SH-SY5Y (cell line): ENCODE results near the gene TFB2M.

ENCODE experiments used
- GATA2 ChIP-seq: IDR thresholded peaks from 2 replicates; pipeline ENCODE4 v1.6.1; 2011; ENCODE audit warnings: mild to moderate bottlenecking, low read depth, low read length
- GATA3 ChIP-seq: IDR thresholded peaks from 2 replicates; pipeline ENCODE4 v1.6.1; 2011; ENCODE audit warnings: low read depth, mild to moderate bottlenecking, low read length, moderate library complexity

Gene TFB2M

GRCh38 chr1:246534114-246534513 lies 31.9 kb downstream of the TFB2M start:
- TF ChIP-seq GATA3: no peak
- no peak for TF ChIP-seq GATA2

- no peak for TF ChIP-seq GATA3
- TF ChIP-seq GATA2: no peak
Observed at GRCh38 chr1:246533371-246533905, 32.6 kb downstream of the TFB2M start.

- no peak for TF ChIP-seq GATA3
- no peak for TF ChIP-seq GATA2
Observed at GRCh38 chr1:246532519-246532918, 33.5 kb downstream of the TFB2M start.

GRCh38 chr1:246530482-246530881 lies 35.6 kb downstream of the TFB2M start:
- TF ChIP-seq GATA3: no peak
- TF ChIP-seq GATA2: no peak

DNA sequence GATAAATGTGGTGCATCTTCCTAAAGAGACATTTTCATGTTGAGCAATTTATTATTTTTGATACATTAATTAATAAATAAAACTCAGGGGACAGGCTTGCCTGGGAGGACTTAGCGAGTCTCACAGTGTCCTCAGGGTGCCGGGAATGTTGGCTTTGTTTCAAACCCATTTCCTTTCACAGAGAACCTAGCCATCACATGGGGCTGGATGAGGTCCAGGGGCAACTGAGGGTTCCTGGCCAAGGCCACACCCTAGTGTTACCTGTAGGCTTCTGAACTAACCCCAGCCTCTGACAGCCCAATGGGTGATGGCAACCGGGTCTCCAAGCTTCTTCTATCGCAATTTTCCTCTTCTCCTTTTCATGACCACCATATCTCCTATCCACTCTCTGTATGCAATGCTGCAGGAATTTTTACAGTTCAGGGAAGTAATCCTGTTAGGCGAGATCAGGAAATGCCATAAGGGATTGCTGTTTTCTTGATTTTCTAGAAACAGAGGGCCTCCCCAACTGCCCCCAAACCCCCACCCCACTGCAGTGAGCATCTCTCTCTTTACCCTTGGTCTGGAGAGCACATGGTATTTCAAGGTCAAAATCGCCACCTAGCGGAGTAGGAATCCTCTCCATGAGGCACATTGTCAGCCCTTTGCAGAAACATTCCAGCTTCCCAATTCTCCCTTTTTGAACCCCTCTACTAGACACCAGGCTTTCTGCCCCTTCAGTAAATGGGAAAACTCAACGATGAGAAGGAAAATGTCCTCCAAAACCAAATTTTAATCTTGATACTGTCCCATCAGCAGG lies 36.9 kb downstream of the TFB2M start:
- TF ChIP-seq GATA2 (no peak), GATA3 (no peak)

DNA sequence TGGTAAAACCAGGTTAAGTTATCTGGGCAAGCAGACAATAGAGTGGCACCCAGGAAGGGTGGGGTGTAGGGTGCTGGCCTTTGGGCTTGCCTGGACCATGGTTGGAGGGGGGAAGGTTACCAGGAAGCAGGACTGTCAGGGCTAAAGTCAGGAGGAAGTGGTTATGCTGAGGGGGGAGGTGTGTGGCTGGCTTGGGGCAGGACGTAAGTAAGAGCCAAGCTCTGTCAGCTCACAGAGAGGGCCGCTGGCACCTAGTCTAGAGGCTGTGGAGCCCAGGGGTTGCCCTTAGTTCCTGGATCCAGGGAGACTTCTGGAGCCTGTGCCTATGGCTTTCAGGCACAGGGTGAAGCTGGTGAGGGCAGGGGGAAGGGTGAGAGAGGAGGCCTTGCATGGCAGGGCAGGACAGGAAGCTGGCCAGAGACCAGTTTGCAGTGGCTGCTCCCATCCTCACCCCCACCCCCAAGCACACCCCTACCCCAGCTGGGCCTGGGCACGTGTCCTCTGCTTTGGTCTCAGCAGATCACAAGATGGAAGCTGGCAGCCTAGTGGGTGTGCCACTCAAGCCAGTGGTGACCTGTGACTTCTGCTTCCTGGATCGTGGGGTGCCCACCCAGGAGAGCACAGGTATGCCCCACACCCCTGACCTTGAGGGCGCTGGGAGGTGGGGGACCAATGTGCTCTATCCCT lies 38.5 kb downstream of the TFB2M start:
- no peak for TF ChIP-seq GATA3
- TF ChIP-seq GATA2: no peak

GRCh38 chr1:246526915-246527314 lies 39.1 kb downstream of the TFB2M start:
- no peak for TF ChIP-seq GATA3

DNA sequence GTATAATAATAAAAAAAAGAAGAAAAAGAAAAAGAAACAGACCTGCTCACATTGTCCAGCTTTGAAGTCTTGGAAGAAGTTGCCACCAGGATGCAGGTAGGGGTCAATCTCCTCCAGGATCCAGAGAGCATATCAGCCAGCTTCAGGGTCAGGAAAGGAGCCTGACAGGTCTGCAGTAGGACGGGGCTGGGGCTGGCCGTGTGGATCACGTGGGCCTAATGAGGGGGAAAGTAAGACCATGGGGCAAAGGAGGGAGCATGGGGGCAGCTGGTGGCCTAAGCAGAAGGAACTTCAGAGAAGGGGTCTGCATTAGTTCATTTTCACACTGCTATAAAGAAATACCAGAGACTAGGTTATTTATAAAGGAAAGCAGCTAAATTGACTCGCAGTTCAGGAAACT lies 39.7 kb downstream of the TFB2M start:
- TF ChIP-seq GATA3 (no peak), GATA2 (no peak)

- TF ChIP-seq GATA3 (no peak), GATA2 (no peak)
Observed at GRCh38 chr1:246519514-246519913, 46.5 kb downstream of the TFB2M start.

DNA sequence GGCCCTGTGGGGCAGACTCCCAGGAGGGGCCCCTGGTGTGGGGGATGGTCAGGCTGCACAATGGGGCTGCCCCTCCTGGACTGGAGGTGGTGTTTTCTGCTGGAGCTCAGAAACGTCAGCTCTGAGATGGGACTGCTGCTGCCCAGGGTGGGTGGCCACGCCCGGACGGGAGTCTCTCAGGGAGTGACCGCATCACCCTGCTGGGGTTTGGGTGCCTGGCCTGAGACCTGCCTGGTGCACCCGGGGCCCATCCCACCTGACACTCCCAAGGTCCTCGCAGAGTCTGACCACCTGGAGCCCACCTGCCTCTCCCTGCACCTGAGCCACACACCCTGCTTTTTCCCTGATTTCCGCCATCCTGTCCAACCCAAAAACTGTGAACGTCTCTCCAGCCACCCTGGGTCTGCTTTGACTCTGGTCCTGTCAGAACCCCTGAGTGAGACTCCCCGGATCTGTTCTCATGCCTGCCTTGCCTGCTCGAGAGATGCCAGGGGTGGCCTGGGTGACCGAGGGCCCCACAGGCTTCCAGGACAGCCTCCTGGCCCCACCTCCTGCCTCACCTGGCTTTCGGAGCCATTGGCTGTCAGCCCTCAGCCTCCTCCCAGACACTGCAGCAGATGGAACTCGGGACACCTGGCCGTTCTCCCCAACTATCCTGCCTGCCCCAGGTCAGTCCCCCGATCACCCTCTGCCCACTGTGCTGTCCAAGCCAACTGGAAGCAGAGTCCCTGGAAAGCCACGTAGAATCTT lies 47.4 kb downstream of the TFB2M start:
- TF ChIP-seq GATA2 (no peak), GATA3 (no peak)

DNA sequence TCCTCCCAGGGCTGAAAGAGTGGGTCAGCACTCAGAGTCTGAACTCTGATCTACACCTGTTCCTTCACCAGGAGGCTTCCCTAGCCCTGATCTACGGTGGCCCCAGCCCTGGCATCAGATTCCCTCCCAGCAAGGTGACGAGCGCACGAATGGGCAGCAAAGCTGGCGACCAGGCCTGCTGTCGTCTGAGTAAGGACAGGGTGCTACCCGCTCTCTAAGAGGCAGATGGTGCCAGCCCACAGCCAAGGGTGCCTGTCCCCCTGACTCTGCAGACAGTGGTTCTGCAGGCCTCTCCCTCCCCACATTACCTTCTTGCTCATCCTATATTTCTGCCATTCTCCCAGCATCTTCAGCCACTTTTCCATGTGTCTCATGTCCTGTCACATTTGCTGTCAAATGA lies 48.7 kb downstream of the TFB2M start:
- TF ChIP-seq GATA3: no peak
- no peak for TF ChIP-seq GATA2

- no peak for TF ChIP-seq GATA3
- TF ChIP-seq GATA2: no peak
Observed at GRCh38 chr1:246516126-246516525, 49.9 kb downstream of the TFB2M start.

DNA sequence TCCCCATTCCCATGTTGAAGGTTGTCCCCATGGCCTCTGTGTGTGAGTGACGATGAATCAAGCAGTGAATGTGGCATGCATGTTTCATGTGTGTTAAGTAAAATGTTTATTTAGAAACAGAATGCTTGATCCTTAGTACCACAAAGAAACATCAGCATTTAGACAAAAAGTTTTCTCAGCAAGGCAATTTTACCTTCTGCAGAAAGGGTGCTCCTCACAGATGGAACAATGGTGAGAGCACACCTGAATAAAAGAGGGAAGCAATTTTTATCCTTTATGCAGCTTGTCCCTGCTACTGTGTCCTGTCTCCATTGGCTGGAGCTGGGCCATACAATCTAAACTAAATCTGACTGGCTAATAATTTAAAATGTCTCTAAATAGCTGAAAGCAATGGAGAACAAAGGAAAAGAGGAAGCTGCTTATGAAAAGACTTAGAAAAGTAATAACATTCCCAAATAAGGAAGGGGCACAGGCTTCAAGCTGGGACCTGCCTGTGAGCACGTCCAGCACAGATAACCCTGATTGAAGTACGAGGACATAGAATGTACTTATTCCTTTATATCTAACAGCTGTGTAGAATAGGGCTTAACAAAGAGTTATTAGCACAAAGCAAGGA lies 50.6 kb downstream of the TFB2M start:
- no peak for TF ChIP-seq GATA3
- no peak for TF ChIP-seq GATA2
